Memory B cell (primary cell): ENCODE data around the gene SIX2.

Source experiments
- ATAC-seq: fragments of 150-1000 bp; cut with Tn5 transposase; 2 replicates; pipeline ENCODE4 v1.10.0; 2021; ENCODE audit warnings: low read depth, mild to moderate bottlenecking, moderate library complexity
- DNase-seq, 2 donors: peaks; one replicate each; pipeline ENCODE4 v3.0.0; 2022; ENCODE audit warnings: low spot score in 2 of 2
- H3K27ac Mint-ChIP-seq: one replicate; pipeline ENCODE4 v1.8.0; 2022; ENCODE audit warnings: mild to moderate bottlenecking, moderate library complexity, mixed read lengths
- H3K27me3 Mint-ChIP-seq: one replicate; pipeline ENCODE4 v1.8.0; 2022; ENCODE audit warnings: mixed read lengths
- H3K36me3 Mint-ChIP-seq: one replicate; pipeline ENCODE4 v1.8.0; 2022; ENCODE audit warnings: mild to moderate bottlenecking, mixed read lengths
- H3K4me1 Mint-ChIP-seq: one replicate; pipeline ENCODE4 v1.8.0; 2022; ENCODE audit warnings: mixed read lengths
- H3K4me3 Mint-ChIP-seq: one replicate; pipeline ENCODE4 v1.8.0; 2022; ENCODE audit warnings: mild to moderate bottlenecking, moderate library complexity, mixed read lengths
- H3K9me3 Mint-ChIP-seq: one replicate; pipeline ENCODE4 v1.8.0; 2022; ENCODE audit warnings: mixed read lengths

Gene SIX2

DNA sequence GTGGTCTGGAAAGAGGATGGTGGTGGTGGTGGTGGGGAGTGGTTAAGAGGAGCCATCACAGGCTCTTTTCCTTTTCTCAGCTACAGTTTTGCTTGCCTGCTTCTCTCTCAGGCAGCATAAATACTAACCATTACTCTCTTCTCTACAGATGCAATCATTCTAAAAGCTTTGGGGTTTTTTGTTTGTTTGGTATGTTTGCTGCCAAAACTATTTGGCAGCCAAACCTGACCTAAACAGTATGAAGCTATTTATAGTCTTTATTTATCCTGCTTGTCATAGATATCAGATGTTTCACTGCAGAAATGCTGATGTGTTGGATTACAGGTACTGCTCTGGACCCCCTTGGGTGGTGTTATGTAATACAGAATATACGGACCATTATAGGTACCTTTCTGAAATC, 52.4 kb downstream of the SIX2 start:
- DNase-seq (no peak), ATAC-seq (no peak)
- peaks cover 14% of the 10 kb centered on the region for H3K4me1 Mint-ChIP-seq
- no peaks in the 10 kb centered on the region for H3K9me3 Mint-ChIP-seq
- H3K4me3 Mint-ChIP-seq = no peak overlapping the region
- H3K36me3 Mint-ChIP-seq = no peaks in the 10 kb centered on the region
- peaks cover 18% of the 10 kb centered on the region for H3K27me3 Mint-ChIP-seq
- no peak overlapping the region for H3K27ac Mint-ChIP-seq

- Mint-ChIP-seq H3K9me3 (no peaks in the 10 kb centered on the region), H3K27ac (no peak overlapping the region), H3K27me3 (peaks cover 26% of the 10 kb centered on the region), H3K36me3 (no peaks in the 10 kb centered on the region), H3K4me1 (peaks cover 16% of the 10 kb centered on the region), H3K4me3 (peak overlapping the region; percentile 24)
- ATAC-seq (peak; percentile 85), DNase-seq (peak; percentile 82 to 93)
Measured at GRCh38 chr2:44955593-44956392, 53.5 kb downstream of the SIX2 start.
